Astrocyte of the spinal cord (primary cell): Measurements from ENCODE around the gene PTGDS.

ENCODE experiments used
- DNase-seq: peaks from one replicate; pipeline ENCODE4 v3.0.0; 2011; ENCODE audit warnings: low read depth, low spot score
- H3K4me3 ChIP-seq: 2 replicates; pipeline ENCODE4 v1.5.1; 2011; ENCODE audit warnings: low read depth, mild to moderate bottlenecking, low read length, moderate library complexity
- in situ Hi-C: cut with HindIII; loops from 2 replicates; pipeline ENCODE4 v1.10.0; 2017; ENCODE audit warnings: low sequenced_read_pairs
- TF ChIP-seq, protein P1 (sequence below): IDR thresholded peaks from 2 replicates; pipeline ENCODE4 v1.5.1; 2012; ENCODE audit warnings: low read depth, mild to moderate bottlenecking, low read length, inconsistent platforms

The PTGDS gene

GRCh38 chr9:136961279-136962065, 15.8 kb upstream of the PTGDS start:
- no peak overlapping the region for H3K4me3 ChIP-seq

DNA sequence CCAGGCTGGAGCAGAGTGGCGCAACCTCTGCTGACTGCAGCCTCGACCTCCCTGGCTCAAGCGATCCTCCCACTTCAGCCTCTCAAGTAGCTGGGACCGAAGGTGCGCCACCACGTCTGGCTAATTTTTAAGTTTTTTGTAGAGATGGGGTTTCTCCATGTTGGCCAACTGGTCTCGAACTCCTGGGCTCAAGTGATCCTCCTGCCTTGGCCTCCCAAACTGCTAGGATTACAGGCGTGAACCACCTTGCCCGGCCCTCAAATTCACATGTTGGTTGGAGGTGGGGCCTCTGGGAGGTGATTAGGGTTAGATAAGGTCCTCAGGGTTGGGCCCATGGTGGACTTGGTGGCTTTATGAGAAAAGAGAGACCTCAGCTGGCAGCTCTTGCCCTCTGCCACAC, 15.1 kb upstream of the PTGDS start:
- TF ChIP-seq, protein P1, sequence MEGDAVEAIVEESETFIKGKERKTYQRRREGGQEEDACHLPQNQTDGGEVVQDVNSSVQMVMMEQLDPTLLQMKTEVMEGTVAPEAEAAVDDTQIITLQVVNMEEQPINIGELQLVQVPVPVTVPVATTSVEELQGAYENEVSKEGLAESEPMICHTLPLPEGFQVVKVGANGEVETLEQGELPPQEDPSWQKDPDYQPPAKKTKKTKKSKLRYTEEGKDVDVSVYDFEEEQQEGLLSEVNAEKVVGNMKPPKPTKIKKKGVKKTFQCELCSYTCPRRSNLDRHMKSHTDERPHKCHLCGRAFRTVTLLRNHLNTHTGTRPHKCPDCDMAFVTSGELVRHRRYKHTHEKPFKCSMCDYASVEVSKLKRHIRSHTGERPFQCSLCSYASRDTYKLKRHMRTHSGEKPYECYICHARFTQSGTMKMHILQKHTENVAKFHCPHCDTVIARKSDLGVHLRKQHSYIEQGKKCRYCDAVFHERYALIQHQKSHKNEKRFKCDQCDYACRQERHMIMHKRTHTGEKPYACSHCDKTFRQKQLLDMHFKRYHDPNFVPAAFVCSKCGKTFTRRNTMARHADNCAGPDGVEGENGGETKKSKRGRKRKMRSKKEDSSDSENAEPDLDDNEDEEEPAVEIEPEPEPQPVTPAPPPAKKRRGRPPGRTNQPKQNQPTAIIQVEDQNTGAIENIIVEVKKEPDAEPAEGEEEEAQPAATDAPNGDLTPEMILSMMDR: no peak
- no peak overlapping the region for H3K4me3 ChIP-seq
- in situ Hi-C loops: no loop called here
- no peak for DNase-seq

More at GRCh38 chr9:136961279-136962065, 15.8 kb upstream of the PTGDS start:
- peak; percentile 14 for DNase-seq
- TF ChIP-seq, protein P1: no peak
- in situ Hi-C loops: no loop called here

DNA sequence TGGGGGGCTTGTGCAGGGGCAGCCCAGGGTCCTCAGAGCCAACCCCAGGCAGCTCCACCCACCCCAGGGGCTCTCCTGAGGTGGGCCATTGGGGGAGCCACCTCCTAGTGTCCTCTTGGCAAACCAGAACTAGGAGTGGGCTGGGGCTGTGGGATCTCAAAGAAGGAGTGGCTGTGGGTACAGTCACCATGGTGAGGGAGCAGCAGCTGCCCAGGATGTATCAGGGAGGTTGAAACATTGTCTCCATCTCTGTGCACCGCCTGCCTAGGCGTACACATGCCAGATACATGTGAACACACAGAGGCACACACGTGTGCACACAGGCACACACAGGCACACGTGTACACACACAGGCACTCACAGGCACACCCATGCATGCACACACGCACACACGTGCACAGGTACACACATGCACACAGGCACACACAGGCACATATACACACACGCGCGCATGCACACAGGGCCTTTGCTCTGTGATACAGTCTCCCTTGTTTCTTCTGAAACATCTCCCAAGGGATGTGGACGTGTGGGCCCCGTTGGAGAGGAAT, 14.5 kb upstream of the PTGDS start:
- no peak for DNase-seq
- H3K4me3 ChIP-seq: no peak overlapping the region
- in situ Hi-C loops: no loop called here
- TF ChIP-seq, protein P1: no peak

DNA sequence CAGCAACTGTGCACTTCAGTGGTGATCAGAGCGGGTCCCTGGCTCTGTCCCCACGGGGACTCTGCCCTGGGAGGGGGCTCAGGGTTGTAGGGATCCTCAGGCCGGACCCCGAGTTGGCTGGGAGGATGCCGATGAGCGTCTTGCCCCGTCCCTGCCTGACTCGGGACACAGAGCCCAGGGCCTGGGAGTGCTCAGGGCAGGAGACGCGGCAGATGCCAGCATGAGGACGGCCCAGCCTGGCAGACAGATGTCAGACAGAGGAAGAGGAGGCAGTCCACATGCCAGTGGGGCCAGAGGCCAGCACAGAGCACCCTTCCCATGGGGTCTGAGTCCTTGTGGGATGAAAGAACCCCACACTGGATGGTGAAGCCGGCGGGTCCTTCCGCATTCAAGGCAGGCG, 14.0 kb upstream of the PTGDS start:
- TF ChIP-seq, protein P1: no peak
- H3K4me3 ChIP-seq: no peak overlapping the region
- in situ Hi-C loops: no loop called here
- DNase-seq: no peak

- H3K4me3 ChIP-seq: no peak overlapping the region
- no peak for DNase-seq
- TF ChIP-seq, protein P1: no peak
- in situ Hi-C loops: no loop called here
These were observed 13.6 kb upstream of the PTGDS start for GRCh38 chr9:136963751-136964150.

DNA sequence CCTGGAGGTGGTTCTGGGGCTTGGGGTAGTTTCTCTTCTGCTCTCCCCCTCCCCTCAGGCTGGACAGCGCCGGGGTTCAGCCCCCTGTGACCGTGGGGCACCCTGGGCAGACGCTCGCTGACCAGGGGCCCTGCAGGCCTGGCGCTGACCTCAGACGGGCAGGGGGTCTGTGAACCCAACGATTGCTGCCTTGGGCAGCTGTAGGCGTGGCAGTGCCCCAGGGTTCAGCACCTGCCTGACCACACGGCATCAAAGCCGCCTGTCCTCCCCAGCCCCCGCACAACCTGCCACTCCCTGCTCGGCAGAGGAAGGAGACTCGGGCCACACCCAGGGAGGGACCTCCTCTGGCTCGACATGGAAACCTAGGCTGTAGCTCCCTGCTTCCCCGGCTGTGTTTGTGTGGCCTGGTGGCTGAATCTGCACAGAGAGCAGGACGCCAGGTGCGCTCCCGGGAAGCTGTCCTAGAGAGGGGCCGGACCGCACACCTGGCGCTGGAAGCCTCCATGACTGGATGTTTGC, 13.1 kb upstream of the PTGDS start:
- TF ChIP-seq, protein P1: no peak
- no peak for DNase-seq
- in situ Hi-C loops: no loop called here
- H3K4me3 ChIP-seq: no peak overlapping the region
